ENCODE data around the gene ANGPTL1.

Gene ANGPTL1

DNA sequence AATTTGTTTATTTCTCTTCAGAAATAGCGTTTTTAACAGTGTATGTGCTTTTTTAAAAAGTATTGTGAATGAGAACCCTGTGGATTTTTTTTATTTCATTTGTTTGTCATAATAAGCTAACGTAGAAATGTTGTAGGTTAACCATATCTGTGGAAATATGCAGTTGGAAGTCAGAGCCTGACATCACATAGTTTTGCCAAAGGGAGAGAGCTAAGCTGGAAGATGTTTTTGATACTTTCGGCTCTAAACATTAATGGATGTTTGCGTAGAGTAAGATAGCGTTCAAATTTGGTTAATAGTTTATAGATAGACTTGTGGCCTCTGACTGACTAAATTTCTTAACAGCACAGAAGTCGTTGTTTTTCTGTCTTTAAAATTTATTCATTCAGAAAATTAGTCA lies 47.4 kb upstream of the ANGPTL1 start:
- Histone ChIP-seq H3K9me3 (ENCODE audit: control insufficient read depth, insufficient read depth, low read depth, low read length) (no peaks in the 10 kb centered on the region), H3K36me3 (ENCODE audit: control insufficient read depth in 2 of 2, insufficient read depth in 1 of 2, low read length in 2 of 2) (peaks cover 0 to 6% of the 10 kb centered on the region in 2 experiments; a peak in 2 of 3 replicates), H3K4me3 (ENCODE audit: low read depth, low read length) (no peak overlapping the region), H3K4me1 (ENCODE audit: control insufficient read depth, insufficient read depth, low read length) (no peaks in the 10 kb centered on the region), H3K27ac (ENCODE audit: extremely low read depth, low read depth, low read length) (no peak overlapping the region)
- CTCF ChIA-PET, result no interaction called here
- TF ChIP-seq, protein P1, sequence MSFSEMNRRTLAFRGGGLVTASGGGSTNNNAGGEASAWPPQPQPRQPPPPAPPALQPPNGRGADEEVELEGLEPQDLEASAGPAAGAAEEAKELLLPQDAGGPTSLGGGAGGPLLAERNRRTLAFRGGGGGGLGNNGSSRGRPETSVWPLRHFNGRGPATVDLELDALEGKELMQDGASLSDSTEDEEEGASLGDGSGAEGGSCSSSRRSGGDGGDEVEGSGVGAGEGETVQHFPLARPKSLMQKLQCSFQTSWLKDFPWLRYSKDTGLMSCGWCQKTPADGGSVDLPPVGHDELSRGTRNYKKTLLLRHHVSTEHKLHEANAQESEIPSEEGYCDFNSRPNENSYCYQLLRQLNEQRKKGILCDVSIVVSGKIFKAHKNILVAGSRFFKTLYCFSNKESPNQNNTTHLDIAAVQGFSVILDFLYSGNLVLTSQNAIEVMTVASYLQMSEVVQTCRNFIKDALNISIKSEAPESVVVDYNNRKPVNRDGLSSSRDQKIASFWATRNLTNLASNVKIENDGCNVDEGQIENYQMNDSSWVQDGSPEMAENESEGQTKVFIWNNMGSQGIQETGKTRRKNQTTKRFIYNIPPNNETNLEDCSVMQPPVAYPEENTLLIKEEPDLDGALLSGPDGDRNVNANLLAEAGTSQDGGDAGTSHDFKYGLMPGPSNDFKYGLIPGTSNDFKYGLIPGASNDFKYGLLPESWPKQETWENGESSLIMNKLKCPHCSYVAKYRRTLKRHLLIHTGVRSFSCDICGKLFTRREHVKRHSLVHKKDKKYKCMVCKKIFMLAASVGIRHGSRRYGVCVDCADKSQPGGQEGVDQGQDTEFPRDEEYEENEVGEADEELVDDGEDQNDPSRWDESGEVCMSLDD (tag by site-specific recombination; IDR thresholded peaks at IDR 0.05), result no peak
- TF ChIP-seq ZNF571 (tag by site-specific recombination; IDR thresholded peaks at IDR 0.05) (no peak), IKZF3 (tag by site-specific recombination; IDR thresholded peaks at IDR 0.05) (no peak), ZNF529 (tag by site-specific recombination; IDR thresholded peaks at IDR 0.05; ENCODE audit: insufficient replicate concordance) (no peak), EGR2 (tag by site-specific recombination; IDR thresholded peaks at IDR 0.05; ENCODE audit: low read depth) (no peak)
- TF ChIP-seq, protein P2, sequence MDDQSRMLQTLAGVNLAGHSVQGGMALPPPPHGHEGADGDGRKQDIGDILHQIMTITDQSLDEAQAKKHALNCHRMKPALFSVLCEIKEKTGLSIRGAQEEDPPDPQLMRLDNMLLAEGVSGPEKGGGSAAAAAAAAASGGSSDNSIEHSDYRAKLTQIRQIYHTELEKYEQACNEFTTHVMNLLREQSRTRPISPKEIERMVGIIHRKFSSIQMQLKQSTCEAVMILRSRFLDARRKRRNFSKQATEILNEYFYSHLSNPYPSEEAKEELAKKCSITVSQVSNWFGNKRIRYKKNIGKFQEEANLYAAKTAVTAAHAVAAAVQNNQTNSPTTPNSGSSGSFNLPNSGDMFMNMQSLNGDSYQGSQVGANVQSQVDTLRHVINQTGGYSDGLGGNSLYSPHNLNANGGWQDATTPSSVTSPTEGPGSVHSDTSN (CRISPR knock-in tag; IDR thresholded peaks at IDR 0.05), result no peak
- POLR2A ChIA-PET, result no interaction called here

DNA sequence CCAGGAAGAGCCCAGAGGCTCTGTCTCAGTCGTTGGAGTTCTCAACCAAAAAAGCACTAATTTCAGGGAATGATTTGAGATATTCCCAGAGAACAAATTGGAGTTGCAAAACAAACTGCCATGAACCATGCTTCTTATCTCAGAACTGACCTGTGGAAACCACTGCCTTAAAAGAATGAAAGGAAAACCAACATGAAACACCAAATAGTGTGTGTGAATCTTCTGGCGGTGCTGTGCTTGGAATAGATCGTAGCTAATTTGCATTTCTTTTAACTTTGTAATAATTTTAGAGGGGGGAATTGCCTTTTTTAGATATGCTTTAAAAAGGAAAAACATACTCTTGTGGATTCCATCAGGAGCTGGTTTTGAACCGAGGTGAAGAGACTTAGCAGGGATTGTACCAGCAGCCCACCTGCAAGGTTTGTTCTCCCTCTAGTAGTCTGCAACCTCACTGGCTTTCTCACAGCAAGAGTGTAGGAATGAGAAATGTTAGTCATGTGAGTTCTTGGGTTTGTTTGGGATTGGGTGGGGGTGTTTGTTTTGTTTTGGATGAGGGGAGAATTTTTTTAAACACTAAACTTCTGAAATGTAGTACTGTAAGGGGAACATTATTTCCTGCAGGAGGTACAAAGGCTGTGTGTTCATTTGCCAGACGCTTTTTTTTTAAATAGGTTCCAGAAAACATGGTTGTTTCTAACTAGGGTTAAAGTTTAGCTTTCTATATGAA lies 45.7 kb upstream of the ANGPTL1 start:
- Histone ChIP-seq H3K27ac (ENCODE audit: extremely low read depth, low read depth, low read length) (no peak overlapping the region), H3K36me3 (ENCODE audit: control insufficient read depth in 2 of 2, insufficient read depth in 1 of 2, low read length in 2 of 2) (peaks cover 0 to 6% of the 10 kb centered on the region in 2 experiments; a peak in 2 of 3 replicates), H3K9me3 (ENCODE audit: control insufficient read depth, insufficient read depth, low read depth, low read length) (no peaks in the 10 kb centered on the region), H3K4me1 (ENCODE audit: control insufficient read depth, insufficient read depth, low read length) (no peaks in the 10 kb centered on the region), H3K4me3 (ENCODE audit: low read depth, low read length) (no peak overlapping the region)
- TF ChIP-seq WT1 (tag by site-specific recombination; IDR thresholded peaks at IDR 0.05) (no peak), ZNF423 (tag by site-specific recombination; IDR thresholded peaks at IDR 0.05) (no peak), ZNF146 (tag by site-specific recombination; IDR thresholded peaks at IDR 0.05) (no peak), ZNF571 (tag by site-specific recombination; IDR thresholded peaks at IDR 0.05) (no peak), EGR2 (tag by site-specific recombination; IDR thresholded peaks at IDR 0.05; ENCODE audit: low read depth) (no peak), ZNF114 (tag by site-specific recombination; IDR thresholded peaks at IDR 0.05) (no peak), ZBTB48 (tag by site-specific recombination; IDR thresholded peaks at IDR 0.05) (no peak), ZNF302 (tag by site-specific recombination; IDR thresholded peaks at IDR 0.05; ENCODE audit: low read depth) (no peak), ZNF76 (tag by site-specific recombination; IDR thresholded peaks at IDR 0.05; ENCODE audit: borderline replicate concordance, low read depth) (no peak), ZNF791 (tag by site-specific recombination; IDR thresholded peaks at IDR 0.05) (no peak), ZFP69B (tag by site-specific recombination; IDR thresholded peaks at IDR 0.05) (no peak), ZNF560 (tag by site-specific recombination; IDR thresholded peaks at IDR 0.05; ENCODE audit: borderline replicate concordance) (no peak), TRIM28 (IDR thresholded peaks at IDR 0.05; ENCODE audit: borderline replicate concordance, low read length) (no peak)
- TF ChIP-seq, protein P3, sequence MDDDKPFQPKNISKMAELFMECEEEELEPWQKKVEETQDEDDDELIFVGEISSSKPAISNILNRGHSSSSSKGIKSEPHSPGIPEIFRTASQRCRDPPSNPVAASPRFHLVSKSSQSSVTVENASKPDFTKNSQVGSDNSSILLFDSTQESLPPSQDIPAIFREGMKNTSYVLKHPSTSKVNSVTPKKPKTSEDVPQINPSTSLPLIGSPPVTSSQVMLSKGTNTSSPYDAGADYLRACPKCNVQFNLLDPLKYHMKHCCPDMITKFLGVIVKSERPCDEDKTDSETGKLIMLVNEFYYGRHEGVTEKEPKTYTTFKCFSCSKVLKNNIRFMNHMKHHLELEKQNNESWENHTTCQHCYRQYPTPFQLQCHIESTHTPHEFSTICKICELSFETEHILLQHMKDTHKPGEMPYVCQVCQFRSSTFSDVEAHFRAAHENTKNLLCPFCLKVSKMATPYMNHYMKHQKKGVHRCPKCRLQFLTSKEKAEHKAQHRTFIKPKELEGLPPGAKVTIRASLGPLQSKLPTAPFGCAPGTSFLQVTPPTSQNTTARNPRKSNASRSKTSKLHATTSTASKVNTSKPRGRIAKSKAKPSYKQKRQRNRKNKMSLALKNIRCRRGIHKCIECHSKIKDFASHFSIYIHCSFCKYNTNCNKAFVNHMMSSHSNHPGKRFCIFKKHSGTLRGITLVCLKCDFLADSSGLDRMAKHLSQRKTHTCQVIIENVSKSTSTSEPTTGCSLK (tag by site-specific recombination; IDR thresholded peaks at IDR 0.05), result no peak
- TF ChIP-seq, protein P4, sequence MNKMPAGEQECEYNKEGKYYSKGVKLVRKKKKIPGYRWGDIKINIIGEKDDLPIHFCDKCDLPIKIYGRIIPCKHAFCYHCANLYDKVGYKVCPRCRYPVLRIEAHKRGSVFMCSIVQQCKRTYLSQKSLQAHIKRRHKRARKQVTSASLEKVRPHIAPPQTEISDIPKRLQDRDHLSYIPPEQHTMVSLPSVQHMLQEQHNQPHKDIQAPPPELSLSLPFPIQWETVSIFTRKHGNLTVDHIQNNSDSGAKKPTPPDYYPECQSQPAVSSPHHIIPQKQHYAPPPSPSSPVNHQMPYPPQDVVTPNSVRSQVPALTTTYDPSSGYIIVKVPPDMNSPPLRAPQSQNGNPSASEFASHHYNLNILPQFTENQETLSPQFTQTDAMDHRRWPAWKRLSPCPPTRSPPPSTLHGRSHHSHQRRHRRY (tag by site-specific recombination; IDR thresholded peaks at IDR 0.05), result no peak
- TF ChIP-seq, protein P5, sequence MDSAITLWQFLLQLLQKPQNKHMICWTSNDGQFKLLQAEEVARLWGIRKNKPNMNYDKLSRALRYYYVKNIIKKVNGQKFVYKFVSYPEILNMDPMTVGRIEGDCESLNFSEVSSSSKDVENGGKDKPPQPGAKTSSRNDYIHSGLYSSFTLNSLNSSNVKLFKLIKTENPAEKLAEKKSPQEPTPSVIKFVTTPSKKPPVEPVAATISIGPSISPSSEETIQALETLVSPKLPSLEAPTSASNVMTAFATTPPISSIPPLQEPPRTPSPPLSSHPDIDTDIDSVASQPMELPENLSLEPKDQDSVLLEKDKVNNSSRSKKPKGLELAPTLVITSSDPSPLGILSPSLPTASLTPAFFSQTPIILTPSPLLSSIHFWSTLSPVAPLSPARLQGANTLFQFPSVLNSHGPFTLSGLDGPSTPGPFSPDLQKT (IDR thresholded peaks at IDR 0.05; ENCODE audit: borderline replicate concordance, low read depth, low read length), result no peak
- TF ChIP-seq, protein P2 (CRISPR knock-in tag; IDR thresholded peaks at IDR 0.05), result no peak
- TF ChIP-seq, protein P6, sequence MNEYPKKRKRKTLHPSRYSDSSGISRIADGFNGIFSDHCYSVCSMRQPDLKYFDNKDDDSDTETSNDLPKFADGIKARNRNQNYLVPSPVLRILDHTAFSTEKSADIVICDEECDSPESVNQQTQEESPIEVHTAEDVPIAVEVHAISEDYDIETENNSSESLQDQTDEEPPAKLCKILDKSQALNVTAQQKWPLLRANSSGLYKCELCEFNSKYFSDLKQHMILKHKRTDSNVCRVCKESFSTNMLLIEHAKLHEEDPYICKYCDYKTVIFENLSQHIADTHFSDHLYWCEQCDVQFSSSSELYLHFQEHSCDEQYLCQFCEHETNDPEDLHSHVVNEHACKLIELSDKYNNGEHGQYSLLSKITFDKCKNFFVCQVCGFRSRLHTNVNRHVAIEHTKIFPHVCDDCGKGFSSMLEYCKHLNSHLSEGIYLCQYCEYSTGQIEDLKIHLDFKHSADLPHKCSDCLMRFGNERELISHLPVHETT (tag by site-specific recombination; IDR thresholded peaks at IDR 0.05), result no peak
- ChIA-PET CTCF (interaction anchor here (0.5 kb wide), 1 partner anchor 88 kb away, joined by 3 read pairs; no protein-coding TSS in a partner anchor), POLR2A (no interaction called here)

All from HEK293 (cell line).